Hematopoietic multipotent progenitor cell treated with erythropoietin and hydrocortisone succinate and interleukin-3 and kit ligand, for 4 days (in vitro differentiated cells): Measurements from ENCODE around the gene DUSP9.
A peak's percentile ranks its signal among the peaks of the same experiment; 100 is the strongest.
"Not testable (repeated sequence)": the region's sequence is repeated elsewhere in the genome, so short reads cannot be mapped to it uniquely, and the experiment has no call there.

Source experiments
- DNase-seq: peaks from one replicate; pipeline ENCODE4 v3.0.0-alpha.2; 2015

The DUSP9 gene, protein sequence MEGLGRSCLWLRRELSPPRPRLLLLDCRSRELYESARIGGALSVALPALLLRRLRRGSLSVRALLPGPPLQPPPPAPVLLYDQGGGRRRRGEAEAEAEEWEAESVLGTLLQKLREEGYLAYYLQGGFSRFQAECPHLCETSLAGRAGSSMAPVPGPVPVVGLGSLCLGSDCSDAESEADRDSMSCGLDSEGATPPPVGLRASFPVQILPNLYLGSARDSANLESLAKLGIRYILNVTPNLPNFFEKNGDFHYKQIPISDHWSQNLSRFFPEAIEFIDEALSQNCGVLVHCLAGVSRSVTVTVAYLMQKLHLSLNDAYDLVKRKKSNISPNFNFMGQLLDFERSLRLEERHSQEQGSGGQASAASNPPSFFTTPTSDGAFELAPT

GRCh38 chrX:153646620-153647373 lies at the start of gene DUSP9:
Gene DUSP9 (plus strand): TSS chrX:153647203. CDS start chrX:153647954, 751 bp downstream.
- peak; percentile 34 for DNase-seq

- peak; percentile 49 for DNase-seq
Measured at GRCh38 chrX:153598541-153599191, 48.3 kb upstream of the DUSP9 start, which contains the start of gene CCNQ. Gene CCNQ (minus strand): TSS chrX:153599139. CDS start chrX:153599073, 66 bp downstream.

DNA sequence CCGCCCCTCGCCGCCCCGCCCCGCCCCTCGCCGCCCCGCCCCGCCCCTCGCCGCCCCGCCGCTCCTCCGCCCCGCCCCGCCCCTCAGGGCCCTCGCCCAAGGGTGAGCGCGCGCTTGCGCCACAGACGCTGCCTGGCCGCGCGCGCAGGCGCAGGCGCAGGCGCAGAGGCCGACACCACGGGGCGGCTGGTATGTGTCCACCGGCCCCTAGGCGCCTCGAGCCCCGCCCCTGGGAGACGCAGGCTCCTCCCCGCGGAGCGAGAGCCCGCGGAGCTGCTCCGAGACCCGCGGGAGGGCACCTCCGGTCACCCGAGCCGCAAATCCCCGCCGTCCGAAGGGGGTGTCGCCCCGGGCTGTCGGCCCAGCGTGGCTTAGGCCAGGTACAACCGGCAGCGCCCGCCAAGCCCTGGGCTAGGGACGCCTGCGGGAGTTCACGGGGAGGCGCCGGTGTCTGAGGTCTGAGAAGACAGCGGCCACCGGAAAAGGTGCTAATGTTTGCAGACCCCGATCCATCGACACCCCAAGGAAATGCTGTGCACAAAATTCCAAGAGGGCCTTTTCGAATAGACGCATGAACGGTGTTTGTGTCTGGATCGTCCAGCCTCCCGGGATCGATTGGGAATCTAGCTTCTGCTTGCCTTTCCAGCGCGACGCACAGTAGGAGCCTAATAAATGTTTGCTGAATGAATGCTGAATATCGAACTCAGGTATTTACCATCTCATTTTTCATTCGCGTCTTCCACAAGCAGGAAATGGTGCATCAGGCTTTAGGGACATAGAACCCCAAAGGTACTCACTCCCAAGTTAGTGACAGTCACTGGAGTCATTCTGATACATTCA lies 47.6 kb upstream of the DUSP9 start:
- DNase-seq = peak; percentile 93

- peak; percentile 45 for DNase-seq
Measured at GRCh38 chrX:153600032-153600373, 47.0 kb upstream of the DUSP9 start.

DNA sequence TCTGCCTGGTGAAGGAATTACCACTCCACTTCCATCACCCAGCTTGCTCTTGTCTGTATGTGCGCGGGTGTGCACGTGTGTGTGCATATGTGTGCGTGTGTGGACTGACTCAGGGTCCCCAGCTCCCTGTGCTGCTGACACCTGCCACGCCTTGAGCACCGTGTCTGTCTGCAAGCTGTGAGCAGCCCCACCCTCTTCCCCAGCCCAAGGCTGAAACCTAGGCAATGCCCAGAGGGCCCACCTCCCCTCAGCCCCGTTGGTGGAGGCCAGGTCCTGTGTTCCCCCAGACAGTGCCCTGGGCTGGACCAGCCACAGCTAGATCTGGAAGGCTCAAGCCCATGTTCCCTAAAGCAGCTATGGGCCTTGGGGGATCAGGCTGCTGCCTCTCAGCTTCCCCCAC lies 46.1 kb upstream of the DUSP9 start:
- DNase-seq = no peak

DNA sequence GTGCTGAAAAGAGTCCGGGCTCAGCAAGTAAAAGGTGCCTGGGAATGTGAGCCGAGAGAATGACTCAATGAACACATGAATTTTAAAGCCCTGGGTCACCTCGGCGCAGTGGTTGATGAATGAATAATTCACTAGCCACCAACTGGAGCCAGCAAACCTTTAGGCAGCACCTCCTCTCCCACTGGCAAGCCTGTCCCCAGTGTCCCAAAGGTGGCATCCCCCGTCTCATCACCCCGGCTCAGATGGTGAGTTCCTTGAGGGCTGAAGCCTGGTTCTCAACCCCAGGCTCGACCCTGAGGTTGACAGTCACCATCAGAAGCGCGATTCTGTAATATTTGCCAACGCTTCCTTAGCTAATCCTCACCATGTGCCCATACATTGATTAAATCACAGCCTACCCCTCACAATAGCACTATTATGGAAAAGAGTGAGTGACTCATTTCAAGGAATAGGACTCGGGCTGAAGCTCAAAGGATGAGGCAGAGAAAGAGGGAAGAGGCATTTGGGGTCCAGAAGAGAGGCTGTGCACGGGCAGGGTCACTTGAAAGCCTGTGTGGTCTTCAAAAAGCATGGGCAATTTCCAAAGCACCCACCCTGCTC lies 45.4 kb upstream of the DUSP9 start:
- no peak for DNase-seq

DNA sequence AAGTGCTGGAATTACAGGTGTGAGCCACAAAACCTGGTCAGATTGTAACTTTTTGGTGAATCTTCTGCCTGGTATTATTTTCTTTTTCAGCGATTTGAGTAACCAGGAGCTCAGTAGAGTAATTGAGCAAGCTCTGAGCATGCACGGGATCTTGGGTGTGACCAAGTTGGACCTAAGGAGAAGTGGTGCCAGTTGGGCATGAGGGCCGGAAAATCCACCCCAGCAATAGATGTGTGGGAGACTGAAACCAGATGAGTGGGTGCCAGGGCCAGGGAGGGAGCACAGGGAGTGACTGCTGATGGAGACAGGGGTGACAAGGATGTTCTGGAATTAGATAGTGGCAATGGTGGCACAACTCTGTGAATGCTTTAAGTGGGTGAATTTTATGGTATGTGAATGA lies 44.4 kb upstream of the DUSP9 start:
- no peak for DNase-seq

- no peak for DNase-seq
Measured at GRCh38 chrX:153603131-153603656, 43.8 kb upstream of the DUSP9 start.

- not testable (repeated sequence) for DNase-seq
Measured at GRCh38 chrX:153604666-153605380, 42.2 kb upstream of the DUSP9 start.

- no peak for DNase-seq
Measured at GRCh38 chrX:153606503-153606902, 40.5 kb upstream of the DUSP9 start.

DNA sequence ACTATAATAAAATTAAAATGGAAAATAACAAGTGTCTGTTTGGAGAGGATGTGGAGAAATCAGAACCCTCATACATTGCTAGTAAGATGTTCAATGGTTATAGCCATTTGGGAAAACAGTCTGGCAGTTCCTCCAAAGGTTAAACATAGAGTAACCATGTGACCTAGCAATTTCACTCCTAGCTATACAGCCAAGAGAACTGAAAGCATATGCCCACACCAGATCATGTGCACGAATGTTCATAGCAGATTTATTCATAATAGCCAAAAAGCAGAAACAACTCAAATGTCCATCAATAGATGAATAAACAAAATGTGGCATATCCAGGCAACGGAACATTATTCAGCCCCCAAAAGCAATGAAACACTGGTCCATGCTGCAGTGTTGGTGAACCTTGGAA lies 38.6 kb upstream of the DUSP9 start:
- DNase-seq = no peak

GRCh38 chrX:153608806-153609205 lies 38.2 kb upstream of the DUSP9 start:
- no peak for DNase-seq

DNA sequence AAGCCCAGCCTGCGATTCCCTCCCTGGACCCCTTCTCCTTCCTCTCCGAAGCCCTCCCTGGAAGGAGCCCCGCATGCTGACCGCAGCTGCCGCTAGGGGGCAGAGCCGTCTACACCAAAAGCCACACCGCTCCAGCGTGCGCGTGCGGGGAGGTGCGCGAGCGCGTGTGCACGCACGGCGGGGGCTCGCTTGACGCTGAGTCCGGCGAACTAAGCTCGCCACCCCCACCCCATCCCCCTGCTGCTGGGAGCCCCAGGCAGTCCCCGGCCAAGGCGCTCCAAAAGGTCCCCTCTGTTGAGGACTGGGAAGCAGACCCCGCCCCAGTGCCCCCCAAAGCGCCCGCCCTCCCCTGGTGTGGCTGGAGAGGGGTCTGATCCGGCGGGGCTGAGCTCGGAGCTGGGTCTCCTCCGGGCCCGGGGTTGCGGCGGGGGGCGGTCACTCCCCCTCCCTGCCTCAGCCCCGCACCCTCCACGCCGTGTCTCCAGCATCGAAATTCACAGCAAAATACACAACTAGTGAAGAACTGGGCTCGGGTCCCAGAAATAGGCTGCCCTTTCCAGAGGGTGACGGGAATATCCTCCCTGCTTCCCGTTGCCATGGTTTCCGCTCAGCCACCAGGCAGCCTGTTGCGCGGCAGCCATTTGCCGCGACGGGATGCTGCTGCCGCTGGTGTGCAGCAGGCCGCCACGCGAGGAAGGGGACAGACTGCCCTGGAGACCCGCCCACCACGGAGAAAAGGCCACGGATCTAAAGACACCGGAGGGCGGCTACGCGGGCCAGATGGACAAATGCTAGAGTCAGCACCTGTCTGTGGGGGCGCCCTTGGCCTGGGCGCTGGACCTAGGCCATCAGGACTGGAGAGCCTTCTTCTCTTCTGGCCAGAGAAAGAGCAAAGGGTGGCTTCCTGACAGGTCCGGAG lies 36.8 kb upstream of the DUSP9 start:
- DNase-seq = peak; percentile 81

DNA sequence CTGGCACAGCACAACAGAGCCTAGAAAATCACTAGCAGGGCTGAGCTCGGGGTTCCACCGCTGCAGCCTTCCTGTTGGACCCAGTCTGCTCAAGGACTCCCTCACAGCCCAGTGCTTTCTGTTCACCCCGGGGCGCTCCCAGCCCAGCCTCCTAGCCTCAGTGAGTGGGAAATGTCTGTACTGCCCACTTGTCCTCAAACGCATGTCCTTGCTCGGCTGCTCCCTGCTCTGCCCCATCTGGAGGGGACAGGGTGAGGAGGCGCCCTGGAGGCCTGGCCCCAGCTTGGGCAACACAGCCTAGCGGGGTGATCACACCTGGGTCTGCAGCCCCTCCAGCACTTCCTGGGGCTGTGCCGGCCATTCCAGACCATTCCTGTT lies 36.2 kb upstream of the DUSP9 start:
- no peak for DNase-seq

DNA sequence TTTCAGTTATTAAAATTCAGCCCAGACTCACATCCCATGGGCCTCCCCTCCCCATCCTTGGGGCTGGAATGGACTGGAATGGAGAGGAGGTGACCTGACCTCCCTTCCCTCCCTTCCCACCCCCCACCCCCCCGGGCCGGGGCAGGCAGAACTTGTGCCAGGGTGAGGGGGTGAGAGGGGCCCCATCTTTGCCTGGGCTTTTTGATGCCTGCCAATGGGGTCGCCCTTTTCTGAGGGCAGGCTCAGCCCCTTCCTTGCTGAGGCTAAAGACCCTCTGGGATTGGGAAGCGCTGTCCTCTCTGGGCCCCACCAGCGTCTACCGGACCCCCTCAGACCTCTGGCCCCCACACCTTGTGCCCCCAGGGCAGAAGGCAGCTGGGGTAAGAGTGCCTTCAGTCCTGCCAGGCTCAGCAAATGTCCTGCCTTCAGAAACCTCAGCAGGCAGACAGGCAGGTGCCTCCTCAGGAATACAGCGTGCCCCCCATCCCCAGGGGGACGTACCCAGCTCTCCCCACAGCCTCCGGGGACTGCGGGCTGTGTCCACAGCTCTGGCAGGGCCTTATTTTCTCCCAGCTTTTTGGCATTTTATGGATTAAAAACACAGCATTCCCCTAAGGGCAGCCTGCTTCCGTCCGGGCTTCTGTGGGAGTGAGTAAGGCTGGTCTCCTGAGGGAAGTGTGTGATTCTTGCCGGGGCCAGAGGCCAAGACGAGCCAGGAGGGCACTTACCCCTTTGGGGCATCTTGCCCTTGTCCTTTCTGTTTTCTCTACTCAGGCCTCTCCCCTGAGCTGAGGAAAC lies 35.5 kb upstream of the DUSP9 start:
- DNase-seq = no peak

GRCh38 chrX:153612413-153612812 lies 34.6 kb upstream of the DUSP9 start:
- no peak for DNase-seq

- DNase-seq = no peak
Measured at GRCh38 chrX:153614818-153615217, 32.2 kb upstream of the DUSP9 start.

DNA sequence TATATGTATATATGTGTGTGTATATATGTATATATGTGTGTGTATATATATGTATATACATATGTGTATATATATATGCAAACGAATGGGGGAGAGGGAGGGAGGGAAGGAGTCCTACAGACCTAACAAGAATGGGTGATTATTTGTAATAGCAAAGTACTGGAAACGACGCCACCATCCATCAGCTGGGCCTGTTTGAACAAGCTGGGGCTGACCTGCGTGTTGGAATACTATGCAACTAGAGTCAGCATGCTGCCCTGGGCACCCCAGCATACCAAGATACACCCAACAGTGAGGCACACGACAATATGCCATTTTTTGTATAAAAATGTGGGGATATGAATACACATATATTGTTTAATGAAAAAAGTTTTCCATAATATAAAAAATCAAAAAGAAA lies 26.4 kb upstream of the DUSP9 start:
- DNase-seq = no peak

DNA sequence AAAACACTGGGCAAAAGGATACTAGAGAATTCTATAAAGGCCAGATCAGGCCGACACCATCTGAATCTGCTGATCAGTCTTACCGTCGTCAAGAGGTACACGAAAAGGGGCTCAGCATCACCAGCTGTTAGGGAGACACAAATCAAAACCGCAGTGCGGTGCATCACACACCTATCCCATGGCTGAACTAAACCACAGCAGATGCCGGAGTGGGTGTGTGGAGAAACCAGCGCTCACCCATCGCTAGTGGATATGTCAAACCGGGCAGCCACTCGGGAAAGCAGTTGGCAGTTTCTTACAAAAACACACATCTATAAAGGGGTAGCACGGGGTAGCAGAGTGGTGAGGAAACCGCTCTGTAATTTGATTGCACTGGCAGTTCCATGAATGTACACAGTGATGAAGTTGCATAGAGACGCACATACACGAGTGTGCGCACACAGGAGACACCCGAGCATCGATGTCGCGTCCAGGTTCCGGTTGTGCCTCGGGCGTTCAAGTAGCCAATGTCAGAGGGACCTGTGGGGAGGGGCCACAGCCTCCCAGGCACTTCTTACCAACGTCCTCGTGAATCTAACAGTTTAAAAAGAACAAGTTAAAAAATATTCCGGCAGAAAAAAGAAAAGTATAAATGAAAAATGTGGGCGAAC lies 24.9 kb upstream of the DUSP9 start:
- no peak for DNase-seq
